ENCODE results near the gene PLD3. TPM values are rescaled to one million over a fixed set of nuclear protein-coding genes. Genes with fewer than 3 reads are reported as not detected.

PLD3 gene
- total and polyA plus RNA-seq, 2 experiments from 2014 or later: 866 to 875 TPM

DNA sequence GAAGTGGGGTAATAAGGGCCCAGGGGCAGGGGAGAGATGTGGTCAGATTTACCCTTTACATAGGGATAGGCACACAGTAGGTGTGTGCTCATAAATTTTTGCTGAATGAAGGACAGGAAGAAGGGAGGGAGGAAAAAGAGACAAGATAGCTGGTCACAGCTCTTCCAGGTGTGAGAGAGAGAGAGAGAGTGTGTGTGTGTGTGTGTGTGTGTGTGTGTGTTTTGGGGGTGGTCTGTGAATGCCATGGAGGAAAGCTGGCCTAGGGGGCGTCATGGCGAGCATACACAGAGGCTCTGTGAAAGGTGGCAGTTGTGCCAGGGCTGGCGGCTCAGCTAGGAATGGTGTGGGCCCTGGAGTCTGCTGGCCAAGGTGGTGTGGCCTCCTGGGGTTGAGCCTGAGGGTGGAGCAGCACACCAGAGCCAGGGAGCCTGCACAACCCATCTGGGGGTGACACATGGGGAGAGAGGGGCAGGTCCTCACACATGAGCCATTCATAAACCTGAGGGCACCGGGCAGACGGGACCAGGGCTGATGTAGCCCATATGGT is 70.6 kb downstream of the PLD3 start:
- peaks cover 21% of the 10 kb centered on the region for H3K4me1 ChIP-seq (ENCODE audit: low read depth)
- TF ChIP-seq, protein P1, sequence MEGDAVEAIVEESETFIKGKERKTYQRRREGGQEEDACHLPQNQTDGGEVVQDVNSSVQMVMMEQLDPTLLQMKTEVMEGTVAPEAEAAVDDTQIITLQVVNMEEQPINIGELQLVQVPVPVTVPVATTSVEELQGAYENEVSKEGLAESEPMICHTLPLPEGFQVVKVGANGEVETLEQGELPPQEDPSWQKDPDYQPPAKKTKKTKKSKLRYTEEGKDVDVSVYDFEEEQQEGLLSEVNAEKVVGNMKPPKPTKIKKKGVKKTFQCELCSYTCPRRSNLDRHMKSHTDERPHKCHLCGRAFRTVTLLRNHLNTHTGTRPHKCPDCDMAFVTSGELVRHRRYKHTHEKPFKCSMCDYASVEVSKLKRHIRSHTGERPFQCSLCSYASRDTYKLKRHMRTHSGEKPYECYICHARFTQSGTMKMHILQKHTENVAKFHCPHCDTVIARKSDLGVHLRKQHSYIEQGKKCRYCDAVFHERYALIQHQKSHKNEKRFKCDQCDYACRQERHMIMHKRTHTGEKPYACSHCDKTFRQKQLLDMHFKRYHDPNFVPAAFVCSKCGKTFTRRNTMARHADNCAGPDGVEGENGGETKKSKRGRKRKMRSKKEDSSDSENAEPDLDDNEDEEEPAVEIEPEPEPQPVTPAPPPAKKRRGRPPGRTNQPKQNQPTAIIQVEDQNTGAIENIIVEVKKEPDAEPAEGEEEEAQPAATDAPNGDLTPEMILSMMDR (IDR thresholded peaks at IDR 0.05; ENCODE audit: low read depth, low read length): no peak
- H3K9me3 ChIP-seq (ENCODE audit: low read depth): no peaks in the 10 kb centered on the region
- DNase-seq (ENCODE audit: low read depth in 1 of 2, low spot score in 1 of 2): no peak
- no peak overlapping the region for H3K4me3 ChIP-seq
- no peak overlapping the region for H3K27ac ChIP-seq
- H3K27me3 ChIP-seq: no peaks in the 10 kb centered on the region
- no peaks in the 10 kb centered on the region for H3K36me3 ChIP-seq

DNA sequence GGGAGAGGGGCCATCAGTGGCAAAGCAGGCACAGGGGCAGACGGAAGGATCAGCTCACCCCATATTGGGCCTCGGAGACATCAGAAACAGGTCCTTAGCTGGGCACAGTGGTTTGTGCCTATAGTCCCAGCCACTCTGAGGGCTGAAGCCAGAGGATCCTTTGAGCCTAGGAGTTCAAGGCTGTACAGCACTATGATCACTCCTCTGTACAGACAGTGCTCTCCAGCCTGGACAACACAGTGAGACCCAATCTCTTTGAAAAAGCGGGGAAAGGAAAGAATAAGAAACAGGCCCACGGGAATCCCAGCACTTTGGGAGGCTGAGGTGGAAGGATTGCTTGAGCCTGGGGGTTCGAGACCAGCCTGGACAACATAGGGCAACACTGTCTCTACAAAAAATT is 71.3 kb downstream of the PLD3 start:
- Histone ChIP-seq H3K4me3 (no peak overlapping the region), H3K4me1 (ENCODE audit: low read depth) (peaks cover 25% of the 10 kb centered on the region), H3K36me3 (no peaks in the 10 kb centered on the region), H3K27ac (no peak overlapping the region), H3K27me3 (no peaks in the 10 kb centered on the region), H3K9me3 (ENCODE audit: low read depth) (no peaks in the 10 kb centered on the region)
- TF ChIP-seq, protein P1 (IDR thresholded peaks at IDR 0.05; ENCODE audit: low read depth, low read length): no peak
- DNase-seq (ENCODE audit: low read depth in 1 of 2, low spot score in 1 of 2): no peak

DNA sequence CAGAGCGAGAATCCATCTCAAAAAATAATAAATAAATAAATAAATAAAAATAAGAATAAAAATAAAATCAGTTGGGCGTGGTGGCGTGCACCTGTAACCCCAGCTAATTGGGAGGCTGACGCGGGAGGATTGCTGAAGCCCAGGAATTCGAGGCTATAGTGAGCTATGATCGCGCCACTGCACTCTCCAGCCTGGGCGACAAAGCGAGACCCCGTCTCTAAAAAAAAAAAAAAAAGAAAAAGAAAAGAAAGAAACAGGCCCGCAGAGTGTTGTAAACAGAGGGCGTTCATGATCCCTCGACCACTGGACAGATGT is 71.9 kb downstream of the PLD3 start:
- peaks cover 25% of the 10 kb centered on the region for H3K4me1 ChIP-seq (ENCODE audit: low read depth)
- H3K27ac ChIP-seq: peak overlapping the region; percentile 96
- DNase-seq (ENCODE audit: low read depth in 1 of 2, low spot score in 1 of 2): no peak
- no peaks in the 10 kb centered on the region for H3K36me3 ChIP-seq
- H3K27me3 ChIP-seq: no peaks in the 10 kb centered on the region
- peak overlapping the region; percentile 56 for H3K4me3 ChIP-seq
- TF ChIP-seq, protein P1 (IDR thresholded peaks at IDR 0.05; ENCODE audit: low read depth, low read length): no peak
- no peaks in the 10 kb centered on the region for H3K9me3 ChIP-seq (ENCODE audit: low read depth)

DNA sequence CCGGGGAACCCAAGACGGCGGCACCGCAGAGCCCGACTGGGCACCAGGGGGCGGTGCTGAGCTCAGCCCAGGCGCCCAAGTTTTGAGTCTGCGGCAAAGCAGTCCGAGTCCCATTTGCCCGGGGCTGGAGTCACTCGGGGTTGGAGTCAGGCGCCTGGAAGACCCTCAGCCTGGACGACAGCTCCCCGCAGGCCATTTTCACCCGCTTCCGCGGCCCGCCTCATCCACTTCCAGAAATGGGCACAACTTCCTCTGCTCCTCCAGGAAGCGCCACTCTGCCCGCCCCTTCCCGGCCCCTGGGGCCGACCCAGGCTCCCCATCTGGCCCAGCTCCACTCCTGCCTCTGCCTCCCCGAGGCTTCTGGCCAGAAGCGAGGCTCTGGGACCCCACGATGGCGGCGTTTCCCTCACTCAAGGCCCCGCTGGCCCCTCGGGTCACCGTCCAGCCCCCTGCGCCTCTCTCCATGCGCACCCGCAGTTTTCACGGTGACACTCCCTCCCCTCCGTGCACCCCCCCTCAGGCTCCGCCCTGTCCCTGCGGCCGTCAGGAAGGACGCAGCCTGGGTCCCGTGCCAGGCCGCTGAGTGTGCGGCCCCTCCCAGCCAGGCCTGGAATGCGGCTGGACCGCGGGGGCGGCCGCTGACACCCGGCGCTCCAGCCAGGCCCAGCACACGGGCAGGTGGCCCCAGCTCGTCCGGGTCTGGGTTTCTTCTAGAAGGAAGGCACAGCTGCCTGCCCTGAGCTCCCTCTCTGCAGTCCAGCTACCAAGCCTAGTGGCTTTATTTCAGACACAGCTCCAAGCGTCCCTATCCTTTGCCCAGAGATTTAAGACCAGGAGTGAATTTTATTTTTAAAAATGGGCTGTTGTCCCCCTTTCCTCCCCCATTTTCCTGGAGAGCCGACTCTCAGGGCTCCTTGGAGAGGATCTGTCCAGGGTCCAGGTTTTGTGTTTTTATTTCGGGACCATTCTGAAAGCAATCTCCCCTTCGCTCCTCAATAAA is 72.6 kb downstream of the PLD3 start:
- peak overlapping the region; percentile 96 for H3K27ac ChIP-seq
- TF ChIP-seq, protein P1 (IDR thresholded peaks at IDR 0.05; ENCODE audit: low read depth, low read length): peak; percentile 97

DNA sequence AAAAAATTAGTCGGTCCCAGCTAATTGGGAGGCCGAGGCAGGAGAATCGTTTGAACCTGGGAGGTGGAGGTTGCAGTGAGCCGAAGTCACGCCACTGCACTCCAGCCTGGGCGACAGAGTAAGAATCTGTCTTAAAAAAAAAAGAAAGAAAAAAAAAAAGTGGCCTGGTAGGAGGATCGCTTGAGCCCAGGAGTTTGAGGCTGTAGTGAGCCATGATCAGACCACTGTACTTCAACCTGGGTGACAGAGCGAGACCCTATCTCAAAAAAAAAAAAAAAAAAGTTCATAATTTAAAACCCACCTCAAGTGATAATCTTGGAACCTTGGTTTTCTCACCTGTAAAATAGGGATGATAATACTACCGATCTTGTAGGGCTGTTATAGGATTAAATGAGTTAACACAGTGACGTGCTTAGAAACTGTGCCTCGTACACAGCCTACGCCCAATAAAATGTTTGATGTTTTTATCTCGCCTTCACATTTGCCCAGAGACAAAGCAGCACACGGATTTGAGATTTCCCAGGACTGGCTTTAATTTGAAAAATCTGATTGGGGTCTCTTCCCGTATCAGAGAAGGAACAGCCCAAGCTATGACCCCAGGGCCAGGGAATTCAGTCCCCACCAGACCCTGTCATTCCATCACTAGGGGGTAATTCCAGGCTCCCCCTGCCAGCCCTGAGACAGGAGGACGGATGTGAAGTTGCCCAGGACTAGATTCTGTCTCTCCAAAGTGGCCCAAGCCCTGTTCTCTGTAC is 73.7 kb downstream of the PLD3 start:
- peaks cover 20% of the 10 kb centered on the region for H3K4me1 ChIP-seq (ENCODE audit: low read depth)
- TF ChIP-seq, protein P1 (IDR thresholded peaks at IDR 0.05; ENCODE audit: low read depth, low read length): no peak
- H3K36me3 ChIP-seq: no peaks in the 10 kb centered on the region
- H3K27me3 ChIP-seq: no peaks in the 10 kb centered on the region
- no peaks in the 10 kb centered on the region for H3K9me3 ChIP-seq (ENCODE audit: low read depth)
- H3K4me3 ChIP-seq: no peak overlapping the region
- H3K27ac ChIP-seq: peak overlapping the region; percentile 96
- DNase-seq (ENCODE audit: low read depth in 1 of 2, low spot score in 1 of 2): no peak

More for the DNA sequence above, 72.6 kb downstream of the PLD3 start:
- peaks cover 25% of the 10 kb centered on the region for H3K4me1 ChIP-seq (ENCODE audit: low read depth)
- H3K27me3 ChIP-seq: no peaks in the 10 kb centered on the region
- peak; percentile 93 to 95 for DNase-seq (ENCODE audit: low read depth in 1 of 2, low spot score in 1 of 2)
- H3K9me3 ChIP-seq (ENCODE audit: low read depth): no peaks in the 10 kb centered on the region
- H3K4me3 ChIP-seq: peak overlapping the region; percentile 56
- no peaks in the 10 kb centered on the region for H3K36me3 ChIP-seq

All from cardiac muscle cell (in vitro differentiated cells and primary cell).